OCI-M2 (cell line): ENCODE measurements around the gene ROM1.
"Not testable (repeated sequence)": the region's sequence is repeated elsewhere in the genome, so short reads cannot be mapped to it uniquely, and the experiment has no call there.

Source experiments
- DNase-seq: peaks from one replicate; lab custom pipeline; 2025; ENCODE audit not compliant: unreplicated experiment; lab: John Stamatoyannopoulos, UW

Gene ROM1

GRCh38 chr11:62612366-62613290, at the start of gene ROM1, which contains the start of gene EML3:
TSS of gene ROM1 (plus strand) at chr11:62613257. CDS start at chr11:62613282, 25 bp downstream.
TSS of gene EML3 (minus strand) at chr11:62612775. CDS start at chr11:62612457, 318 bp downstream.
- DNase-seq: peak; percentile 57

- DNase-seq: no peak
These were observed 47.8 kb upstream of the ROM1 start for GRCh38 chr11:62565100-62565802.

GRCh38 chr11:62566247-62566646, 46.8 kb upstream of the ROM1 start:
- no peak for DNase-seq

GRCh38 chr11:62567018-62567633, 45.9 kb upstream of the ROM1 start:
- DNase-seq: no peak

- no peak for DNase-seq
These were observed 43.4 kb upstream of the ROM1 start for GRCh38 chr11:62569611-62570010.

GRCh38 chr11:62570903-62571302, 42.2 kb upstream of the ROM1 start:
- DNase-seq: not testable (repeated sequence)

GRCh38 chr11:62571493-62571892, 41.6 kb upstream of the ROM1 start:
- not testable (repeated sequence) for DNase-seq

GRCh38 chr11:62572431-62572830, 40.6 kb upstream of the ROM1 start:
- DNase-seq: no peak

GRCh38 chr11:62573006-62573591, 40.0 kb upstream of the ROM1 start:
- no peak for DNase-seq

GRCh38 chr11:62573592-62574362, 39.3 kb upstream of the ROM1 start, which contains the start of gene EEF1G:
TSS of gene EEF1G (minus strand) at chr11:62573891. CDS start at chr11:62573842, 49 bp downstream.
- peak; percentile 91 for DNase-seq

GRCh38 chr11:62574363-62575071, 38.5 kb upstream of the ROM1 start:
- DNase-seq: no peak

- no peak for DNase-seq
These were observed 37.9 kb upstream of the ROM1 start for GRCh38 chr11:62575156-62575555.

GRCh38 chr11:62575837-62576236, 37.2 kb upstream of the ROM1 start:
- DNase-seq: no peak

- no peak for DNase-seq
These were observed 35.9 kb upstream of the ROM1 start for GRCh38 chr11:62577046-62577714.

- no peak for DNase-seq
These were observed 34.5 kb upstream of the ROM1 start for GRCh38 chr11:62578541-62578940.

- DNase-seq: no peak
These were observed 33.8 kb upstream of the ROM1 start for GRCh38 chr11:62579252-62579651.

GRCh38 chr11:62580959-62581715, 31.9 kb upstream of the ROM1 start:
- no peak for DNase-seq

GRCh38 chr11:62581735-62582134, 31.3 kb upstream of the ROM1 start:
- DNase-seq: not testable (repeated sequence)
